IPS-NIHi7 (cell line): ENCODE measurements around the gene PLK4.
A peak's percentile ranks its signal among the peaks of the same experiment; 100 is the strongest.
"Not testable (repeated sequence)": the region's sequence is repeated elsewhere in the genome, so short reads cannot be mapped to it uniquely, and the experiment has no call there.

Experiments used
- DNase-seq: peaks from one replicate; pipeline ENCODE4 v3.0.0; 2012; ENCODE audit warnings: mixed read lengths; ENCODE audit errors: extremely low spot score

The PLK4 gene

GRCh38 chr4:127880763-127881562 is at the start of gene PLK4:
Gene PLK4, plus strand, starts transcription at chr4:127880893. Its CDS starts 242 bp downstream, at chr4:127881135.
- peak; percentile 94 for DNase-seq

- DNase-seq: no peak
Observed at GRCh38 chr4:127832585-127832984, 48.1 kb upstream of the PLK4 start.

GRCh38 chr4:127843704-127844600 is 36.7 kb upstream of the PLK4 start:
- peak; percentile 35 for DNase-seq

- peak; percentile 28 for DNase-seq
Observed at GRCh38 chr4:127844601-127845116, 36.0 kb upstream of the PLK4 start.

DNA sequence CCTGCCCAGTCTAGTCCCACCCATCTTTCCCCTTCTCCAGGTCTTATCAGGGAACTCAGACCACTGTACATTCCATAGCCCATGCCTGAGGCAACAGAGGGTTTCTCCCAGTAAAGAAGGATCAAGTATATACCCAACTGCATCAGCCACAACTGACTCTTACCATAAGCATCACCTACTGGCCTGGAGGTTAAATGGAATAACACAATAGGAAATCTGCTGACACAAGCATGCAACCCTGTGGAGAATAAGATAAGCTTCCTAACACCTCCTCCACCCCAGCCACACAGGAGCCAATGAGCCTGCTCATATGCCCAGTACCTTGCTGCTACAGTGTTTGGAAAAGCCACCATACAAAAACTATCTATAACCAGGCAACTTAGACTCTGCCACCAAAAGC is 34.6 kb upstream of the PLK4 start:
- peak; percentile 34 for DNase-seq

- no peak for DNase-seq
Observed at GRCh38 chr4:127846765-127847164, 33.9 kb upstream of the PLK4 start.

- no peak for DNase-seq
Observed at GRCh38 chr4:127849505-127850234, 31.0 kb upstream of the PLK4 start.

GRCh38 chr4:127852661-127853060 is 28.0 kb upstream of the PLK4 start:
- DNase-seq: peak; percentile 18

DNA sequence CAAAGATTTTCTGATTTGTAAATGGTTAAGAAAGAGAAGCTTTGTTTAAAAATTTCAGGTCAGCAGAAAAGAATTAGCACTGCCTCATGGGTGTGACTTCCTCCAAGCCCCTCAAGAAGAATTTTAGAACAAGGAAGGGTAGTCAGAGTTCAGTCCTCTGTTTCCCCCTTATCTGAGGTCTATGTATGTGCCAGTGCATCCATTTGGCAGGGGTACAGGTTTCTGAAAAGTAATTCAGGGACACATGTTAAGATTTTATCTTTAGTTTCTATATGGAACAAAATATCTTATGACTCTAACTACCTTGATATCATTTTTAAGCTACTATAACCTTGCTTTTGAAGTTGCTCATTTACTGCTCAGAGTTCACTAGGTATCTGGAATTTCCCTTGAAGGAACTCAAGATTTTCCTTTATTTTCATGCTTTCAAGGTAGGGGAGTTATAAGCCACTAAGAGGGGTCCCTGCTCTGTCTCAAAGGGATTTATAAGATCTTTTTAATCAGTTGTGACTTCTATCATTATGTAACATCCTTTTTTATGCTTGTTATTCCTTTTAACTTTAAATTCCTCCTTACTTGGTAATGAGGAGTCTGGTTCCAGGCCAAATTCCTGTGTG is 24.4 kb upstream of the PLK4 start:
- DNase-seq: no peak

- DNase-seq: peak; percentile 26
Observed at GRCh38 chr4:127856813-127857447, 23.8 kb upstream of the PLK4 start.

DNA sequence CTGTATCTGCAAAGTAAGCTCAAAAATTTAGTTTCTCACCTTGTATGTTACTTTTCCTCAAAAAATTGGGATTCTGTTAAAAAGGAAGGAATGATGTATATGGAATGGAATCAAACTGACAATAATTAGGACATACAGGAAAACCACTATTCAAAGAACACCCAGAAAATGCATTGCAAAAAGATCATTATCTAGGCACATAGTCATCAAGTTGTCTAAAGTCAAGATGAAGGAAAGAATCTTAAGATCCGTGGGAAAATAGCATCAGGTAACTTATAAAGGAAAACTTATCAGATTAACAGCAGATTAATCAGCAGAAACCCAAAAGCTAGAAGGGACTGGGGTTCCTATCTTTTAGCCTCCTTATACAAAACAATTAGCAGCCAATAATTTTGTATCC is 23.1 kb upstream of the PLK4 start:
- no peak for DNase-seq

DNA sequence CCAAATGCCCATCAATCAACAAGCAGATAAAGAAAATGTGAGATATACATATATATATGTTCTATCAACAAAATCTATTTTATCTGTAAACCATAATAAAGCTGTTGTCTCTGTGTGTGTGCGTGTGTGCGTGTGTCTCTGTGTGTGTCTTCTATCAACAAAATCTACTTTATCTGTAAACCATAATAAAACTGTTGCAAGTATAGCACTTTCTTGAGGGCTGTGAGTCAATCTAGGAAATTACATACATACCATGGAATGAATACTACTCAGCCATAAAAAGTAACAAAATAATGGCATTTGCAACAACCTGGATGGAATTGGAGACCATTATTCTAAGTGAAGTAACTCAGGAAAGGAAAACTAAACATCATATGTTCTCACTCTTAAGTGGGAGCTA is 12.5 kb upstream of the PLK4 start:
- DNase-seq: no peak

DNA sequence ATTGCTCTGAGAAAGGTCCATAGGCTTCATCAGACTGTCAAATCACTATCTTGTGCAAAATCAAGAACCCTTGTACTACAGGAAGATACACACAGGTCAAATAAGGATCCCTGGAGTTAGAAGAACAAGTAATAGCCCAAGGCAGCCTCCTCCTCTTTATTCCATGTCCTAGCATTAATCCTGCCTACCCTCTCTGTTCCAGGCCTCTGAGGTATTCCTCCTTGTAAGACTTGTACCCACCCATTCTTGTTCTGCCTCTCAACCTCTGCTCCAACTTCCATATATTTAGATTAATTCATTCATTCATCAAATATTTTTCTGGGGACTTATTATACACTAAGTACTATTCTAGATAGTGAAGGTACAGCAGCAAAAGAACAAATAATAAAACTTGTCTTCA is 10.4 kb upstream of the PLK4 start:
- no peak for DNase-seq

GRCh38 chr4:127870688-127871087 is 10.0 kb upstream of the PLK4 start:
- no peak for DNase-seq

- no peak for DNase-seq
Observed at GRCh38 chr4:127875791-127876190, 4.9 kb upstream of the PLK4 start.

GRCh38 chr4:127881563-127881864 is 821 bp downstream of the PLK4 start:
- DNase-seq: no peak

GRCh38 chr4:127888559-127888958 is 7.9 kb downstream of the PLK4 start:
- no peak for DNase-seq

- DNase-seq: no peak
Observed at GRCh38 chr4:127889903-127890302, 9.2 kb downstream of the PLK4 start.

DNA sequence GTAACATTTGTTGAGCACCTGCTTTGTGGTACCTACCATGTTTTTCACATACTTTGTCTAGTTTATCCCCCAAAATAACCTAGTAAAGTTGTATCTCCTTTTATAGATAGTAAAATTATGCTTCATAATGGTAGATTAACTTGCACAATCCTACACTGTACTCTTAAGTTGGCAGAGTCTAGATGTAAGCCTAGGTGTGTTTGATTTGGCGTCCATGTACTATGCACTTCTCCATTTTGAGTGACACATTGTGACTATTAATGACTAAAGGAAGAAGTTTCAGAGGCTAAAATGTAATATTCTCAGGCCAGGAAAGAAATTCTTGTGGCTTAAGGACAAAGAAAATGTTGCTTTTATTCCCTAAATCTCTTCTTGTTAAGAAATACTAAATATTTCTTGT is 15.4 kb downstream of the PLK4 start:
- DNase-seq: no peak

DNA sequence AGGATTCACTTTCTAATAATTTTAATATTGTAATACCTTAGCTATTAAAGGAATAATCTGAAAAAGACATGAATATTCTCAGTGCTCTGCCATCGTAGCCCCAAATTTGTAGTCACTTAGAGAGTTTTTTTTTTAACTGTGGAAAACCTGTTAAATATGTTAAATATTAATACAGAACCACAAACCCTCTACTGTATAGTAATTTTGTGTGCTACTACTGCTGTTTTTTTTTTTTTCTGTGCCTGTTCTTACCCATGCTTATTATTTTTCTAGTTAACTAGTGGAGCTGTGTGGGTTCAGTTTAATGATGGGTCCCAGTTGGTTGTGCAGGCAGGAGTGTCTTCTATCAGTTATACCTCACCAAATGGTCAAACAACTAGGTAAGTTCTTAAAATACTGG is 15.8 kb downstream of the PLK4 start:
- DNase-seq: no peak

GRCh38 chr4:127899682-127900081 is 19.0 kb downstream of the PLK4 start:
- DNase-seq: not testable (repeated sequence)
